Mucosa of descending colon (tissue), 3 donors: ENCODE results near the gene LRRTM4. TPM values are rescaled to one million over a fixed set of nuclear protein-coding genes. Genes with fewer than 3 reads are reported as not detected.

Experiments
- ATAC-seq: fragments of 200-7000 bp; cut with Tn5 transposase; one replicate; pipeline ENCODE4 v1.9.1; 2020; ENCODE audit warnings: mild to moderate bottlenecking, moderate library complexity
- DNase-seq, 3 donors: peaks; one replicate each; pipeline ENCODE4 v3.0.0-alpha.2; 2020
- H3K36me3 ChIP-seq: fragments of 200-600 bp; one replicate; pipeline ENCODE4 v1.8.0; 2021; ENCODE audit warnings: low read depth, mild to moderate bottlenecking
- H3K4me1 ChIP-seq: fragments of 200-600 bp; one replicate; pipeline ENCODE4 v1.8.0; 2021; ENCODE audit warnings: low read depth, mild to moderate bottlenecking
- H3K4me3 ChIP-seq: fragments of 200-600 bp; one replicate; pipeline ENCODE4 v1.8.0; 2021; ENCODE audit warnings: mild to moderate bottlenecking
- H3K9me3 ChIP-seq: fragments of 200-600 bp; one replicate; pipeline ENCODE4 v1.8.0; 2021; ENCODE audit warnings: mild to moderate bottlenecking
- CTCF ChIP-seq: fragments of 200-600 bp; IDR thresholded peaks from one replicate; pipeline ENCODE4 v1.8.0; 2022; ENCODE audit warnings: antibody characterized with exemption, mild to moderate bottlenecking
- intact Hi-C, 2 donors: fragments of 100-400 bp; cut with DNase I in 1 of 2; cut with micrococcal nuclease in 1 of 2; formaldehyde crosslinking; loops; one replicate each; pipeline versions ENCODE4 v1.11.0 to v1.11.1; 2022; cut with DNase I, micrococcal nuclease
- total RNA-seq, 3 donors: library from RNA; stranded (reverse); fragmentation: NEBNext Ultra II Directional in 2 of 3; extraction: Animal tissue kit (Norgen Biotek cat#: 25700) in 2 of 3; gene quantifications; one replicate each; pipeline versions ENCODE4 v1.2.1 to v1.2.4, GENCODE V29; 2021 to 2023
- donor health status: DM: no; HTN: no; CAD: no; lungs with moderate emphysema.
- donor health status: DM: no; HTN: no; CAD: no.
- donor health status: DM: no; HTN: yes; CAD: no.

Gene LRRTM4
- total RNA-seq, 3 donors from 2014 or later: 0.41 to 1.4 TPM; not detected in 1

- intact Hi-C loops: no loop called here
- TF ChIP-seq CTCF: no peak
- no peak for ATAC-seq
- no peaks in the 10 kb centered on the region for H3K36me3 ChIP-seq
- no peak for DNase-seq
- H3K4me3 ChIP-seq: no peak overlapping the region
- no peaks in the 10 kb centered on the region for H3K9me3 ChIP-seq
- no peaks in the 10 kb centered on the region for H3K4me1 ChIP-seq
Measured at GRCh38 chr2:77193858-77194448, 328.2 kb downstream of the LRRTM4 start.

DNA sequence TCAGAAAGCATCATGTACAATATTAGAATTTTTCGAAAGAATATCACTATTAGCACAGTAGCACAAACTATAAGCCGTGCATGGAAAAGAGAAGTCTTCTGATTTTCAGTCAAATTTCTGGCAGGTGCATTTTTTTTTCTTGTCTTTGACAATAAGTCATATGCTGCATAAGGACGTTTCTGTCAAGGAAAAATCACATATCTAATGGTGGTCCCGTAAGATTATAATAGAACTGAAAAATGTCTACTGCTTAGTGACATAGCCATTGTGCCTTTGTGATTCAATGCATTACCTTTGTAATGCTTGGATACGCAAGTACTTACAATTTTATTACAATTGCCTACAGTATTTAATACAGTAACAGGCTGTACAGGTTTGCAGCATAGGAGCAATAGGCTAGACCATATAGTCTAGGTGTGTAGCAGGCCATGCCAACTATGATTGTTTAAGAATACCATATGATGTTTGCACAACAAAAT, 329.3 kb downstream of the LRRTM4 start:
- intact Hi-C loops: no loop called here
- Histone ChIP-seq H3K4me3 (no peak overlapping the region), H3K9me3 (no peaks in the 10 kb centered on the region), H3K4me1 (no peaks in the 10 kb centered on the region), H3K36me3 (no peaks in the 10 kb centered on the region)
- DNase-seq (no peak), ATAC-seq (no peak)
- no peak for TF ChIP-seq CTCF

DNA sequence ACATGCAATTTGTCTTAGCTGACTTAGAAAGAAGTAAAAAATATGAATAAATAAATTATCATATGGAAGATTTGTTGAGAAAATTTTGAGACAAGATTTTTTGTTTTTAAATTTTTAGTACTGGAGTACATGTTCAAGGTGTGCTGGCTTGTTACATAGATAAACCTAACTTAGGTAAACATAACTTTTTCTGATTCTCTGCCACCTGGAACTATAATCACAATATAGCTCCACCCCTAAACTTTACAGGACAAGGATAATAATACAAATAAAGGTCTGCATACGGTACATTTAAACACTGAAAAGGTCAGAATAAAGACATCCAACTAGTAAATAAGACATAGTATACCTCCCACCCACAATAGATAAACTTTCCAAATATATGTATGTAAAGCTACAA, 330.5 kb downstream of the LRRTM4 start:
- Histone ChIP-seq H3K4me1 (no peaks in the 10 kb centered on the region), H3K36me3 (no peaks in the 10 kb centered on the region), H3K9me3 (no peaks in the 10 kb centered on the region), H3K4me3 (no peak overlapping the region)
- no peak for TF ChIP-seq CTCF
- no peak for ATAC-seq
- DNase-seq: no peak
- intact Hi-C loops: no loop called here

DNA sequence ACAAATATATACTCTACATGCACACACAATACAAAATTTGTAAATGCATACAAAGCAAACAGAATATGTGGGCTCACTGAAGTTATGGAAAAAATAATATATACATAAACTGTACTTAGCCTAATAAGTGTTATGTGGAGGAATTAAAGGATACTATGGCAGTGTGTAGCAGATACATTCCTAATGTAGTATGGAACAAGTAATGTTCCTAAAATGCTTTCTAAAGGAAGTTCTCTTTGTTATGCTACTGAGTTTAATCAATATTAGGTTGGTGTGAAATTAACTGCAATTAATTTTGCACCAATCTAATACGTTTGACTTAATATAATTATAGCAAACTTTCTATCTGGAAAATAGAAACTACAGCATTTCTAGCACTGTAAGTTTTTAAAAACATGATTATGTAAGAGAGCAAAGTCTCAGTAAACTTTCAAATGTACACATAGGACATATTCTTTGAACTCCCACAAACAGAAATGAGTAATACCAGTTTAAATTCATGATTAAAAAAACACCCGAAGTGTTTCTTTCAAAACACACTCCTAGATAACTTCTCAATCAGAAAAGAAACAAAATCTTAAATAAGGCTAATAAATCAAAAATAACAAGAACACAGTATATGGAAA, 331.3 kb downstream of the LRRTM4 start:
- intact Hi-C loops: no loop called here
- DNase-seq (no peak), ATAC-seq (no peak)
- no peak overlapping the region for H3K4me3 ChIP-seq
- TF ChIP-seq CTCF: no peak
- H3K9me3 ChIP-seq: no peaks in the 10 kb centered on the region
- no peaks in the 10 kb centered on the region for H3K4me1 ChIP-seq
- H3K36me3 ChIP-seq: no peaks in the 10 kb centered on the region

DNA sequence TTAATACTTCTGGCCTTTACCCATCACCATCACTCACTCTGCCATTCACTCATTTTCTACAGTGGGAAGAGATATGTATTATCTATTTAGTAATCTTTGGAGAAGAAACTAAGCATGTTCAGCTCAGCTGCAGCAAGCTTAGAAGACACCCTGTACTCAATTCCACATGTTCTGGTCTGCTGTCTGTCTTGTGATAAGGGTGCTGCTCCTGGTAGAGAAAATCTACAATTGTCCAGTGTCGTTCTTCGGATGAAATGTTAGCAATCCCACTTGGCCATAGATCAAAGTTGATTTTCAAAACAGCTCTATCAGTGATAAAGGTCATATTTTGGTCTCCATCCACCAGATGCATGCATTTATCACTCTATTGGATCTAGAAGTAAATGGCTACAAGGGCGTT, 337.1 kb downstream of the LRRTM4 start:
- Histone ChIP-seq H3K4me1 (no peaks in the 10 kb centered on the region), H3K36me3 (no peaks in the 10 kb centered on the region), H3K4me3 (no peak overlapping the region), H3K9me3 (no peaks in the 10 kb centered on the region)
- intact Hi-C loops: no loop called here
- TF ChIP-seq CTCF: no peak
- DNase-seq (no peak), ATAC-seq (no peak)
